BE2C (cell line): ENCODE measurements around the gene CDC42SE2.

Source experiments
- DNase-seq: peaks from one replicate; pipeline ENCODE4 v3.0.0-alpha.2; 2020
- H3K27me3 ChIP-seq: fragments of 250-450 bp; sonication (Bioruptor Pico); 2 replicates; pipeline ENCODE4 v1.5.1; 2020; ENCODE audit warnings: mild to moderate bottlenecking
- H3K36me3 ChIP-seq: fragments of 250-450 bp; sonication (Bioruptor Pico); 2 replicates; pipeline ENCODE4 v1.5.1; 2020; ENCODE audit warnings: mild to moderate bottlenecking
- H3K4me1 ChIP-seq: fragments of 250-450 bp; sonication (Bioruptor Pico); 2 replicates; pipeline ENCODE4 v1.5.1; 2020
- H3K4me3 ChIP-seq: 2 replicates; pipeline ENCODE4 v1.5.1; 2011; ENCODE audit warnings: low read depth, low read length
- H3K9me3 ChIP-seq: fragments of 250-450 bp; sonication (Bioruptor Pico); 2 replicates; pipeline ENCODE4 v1.5.1; 2020
- TF ChIP-seq, protein P1 (sequence below): IDR thresholded peaks from 2 replicates; pipeline ENCODE4 v1.5.1; 2012; ENCODE audit warnings: mild to moderate bottlenecking, low read depth, low read length

Gene CDC42SE2

GRCh38 chr5:131355971-131356528 is 92.2 kb downstream of the CDC42SE2 start:
- Histone ChIP-seq H3K27me3 (no peaks in the 10 kb centered on the region), H3K4me3 (no peak overlapping the region), H3K4me1 (no peaks in the 10 kb centered on the region), H3K9me3 (no peaks in the 10 kb centered on the region), H3K36me3 (peaks cover 3% of the 10 kb centered on the region)
- TF ChIP-seq, protein P1, sequence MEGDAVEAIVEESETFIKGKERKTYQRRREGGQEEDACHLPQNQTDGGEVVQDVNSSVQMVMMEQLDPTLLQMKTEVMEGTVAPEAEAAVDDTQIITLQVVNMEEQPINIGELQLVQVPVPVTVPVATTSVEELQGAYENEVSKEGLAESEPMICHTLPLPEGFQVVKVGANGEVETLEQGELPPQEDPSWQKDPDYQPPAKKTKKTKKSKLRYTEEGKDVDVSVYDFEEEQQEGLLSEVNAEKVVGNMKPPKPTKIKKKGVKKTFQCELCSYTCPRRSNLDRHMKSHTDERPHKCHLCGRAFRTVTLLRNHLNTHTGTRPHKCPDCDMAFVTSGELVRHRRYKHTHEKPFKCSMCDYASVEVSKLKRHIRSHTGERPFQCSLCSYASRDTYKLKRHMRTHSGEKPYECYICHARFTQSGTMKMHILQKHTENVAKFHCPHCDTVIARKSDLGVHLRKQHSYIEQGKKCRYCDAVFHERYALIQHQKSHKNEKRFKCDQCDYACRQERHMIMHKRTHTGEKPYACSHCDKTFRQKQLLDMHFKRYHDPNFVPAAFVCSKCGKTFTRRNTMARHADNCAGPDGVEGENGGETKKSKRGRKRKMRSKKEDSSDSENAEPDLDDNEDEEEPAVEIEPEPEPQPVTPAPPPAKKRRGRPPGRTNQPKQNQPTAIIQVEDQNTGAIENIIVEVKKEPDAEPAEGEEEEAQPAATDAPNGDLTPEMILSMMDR = no peak
- no peak for DNase-seq

- Histone ChIP-seq H3K27me3 (no peaks in the 10 kb centered on the region), H3K36me3 (peaks cover 3% of the 10 kb centered on the region), H3K4me1 (no peaks in the 10 kb centered on the region), H3K9me3 (no peaks in the 10 kb centered on the region), H3K4me3 (no peak overlapping the region)
- TF ChIP-seq, protein P1 = no peak
- no peak for DNase-seq
Measured at GRCh38 chr5:131356619-131357018, 92.8 kb downstream of the CDC42SE2 start.

GRCh38 chr5:131357739-131358561 is 94.1 kb downstream of the CDC42SE2 start:
- H3K4me1 ChIP-seq = no peaks in the 10 kb centered on the region
- H3K36me3 ChIP-seq = peaks cover 3% of the 10 kb centered on the region
- H3K9me3 ChIP-seq = no peaks in the 10 kb centered on the region
- TF ChIP-seq, protein P1 = no peak
- H3K27me3 ChIP-seq = no peaks in the 10 kb centered on the region
- H3K4me3 ChIP-seq = no peak overlapping the region
- DNase-seq = no peak

DNA sequence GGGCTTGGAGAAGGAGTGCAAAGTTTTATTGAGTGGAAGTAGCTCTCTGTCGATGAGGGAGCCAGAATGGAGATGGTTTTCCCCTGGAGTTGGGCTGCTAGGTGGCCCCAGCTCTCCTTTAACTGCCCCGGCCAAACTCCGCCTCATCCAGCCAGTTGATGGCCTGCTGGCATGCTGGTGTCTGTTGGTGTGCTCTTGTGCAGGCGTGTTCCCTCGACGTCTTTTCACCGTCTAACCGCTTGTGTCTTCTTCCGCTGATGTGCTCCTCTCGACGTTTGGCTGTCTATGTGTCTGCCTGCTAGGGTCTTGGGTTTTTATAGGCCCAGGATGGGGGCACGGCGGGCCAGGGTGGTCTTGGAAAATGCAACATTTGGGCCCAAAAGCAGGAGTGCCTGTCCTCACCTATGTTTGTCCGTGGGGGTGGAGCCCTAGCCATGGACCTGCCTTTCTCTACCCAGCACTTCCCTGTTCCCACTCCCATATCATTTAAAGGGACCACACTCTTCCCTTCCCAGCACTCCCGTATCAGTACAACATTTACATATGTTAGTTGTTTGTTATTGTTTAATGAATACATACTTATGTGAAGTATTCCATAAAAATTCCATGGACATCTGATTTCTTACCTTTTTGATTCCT is 97.9 kb downstream of the CDC42SE2 start:
- Histone ChIP-seq H3K4me1 (no peaks in the 10 kb centered on the region), H3K36me3 (peaks cover 3% of the 10 kb centered on the region), H3K4me3 (no peak overlapping the region), H3K9me3 (no peaks in the 10 kb centered on the region), H3K27me3 (no peaks in the 10 kb centered on the region)
- TF ChIP-seq, protein P1 = no peak
- no peak for DNase-seq

DNA sequence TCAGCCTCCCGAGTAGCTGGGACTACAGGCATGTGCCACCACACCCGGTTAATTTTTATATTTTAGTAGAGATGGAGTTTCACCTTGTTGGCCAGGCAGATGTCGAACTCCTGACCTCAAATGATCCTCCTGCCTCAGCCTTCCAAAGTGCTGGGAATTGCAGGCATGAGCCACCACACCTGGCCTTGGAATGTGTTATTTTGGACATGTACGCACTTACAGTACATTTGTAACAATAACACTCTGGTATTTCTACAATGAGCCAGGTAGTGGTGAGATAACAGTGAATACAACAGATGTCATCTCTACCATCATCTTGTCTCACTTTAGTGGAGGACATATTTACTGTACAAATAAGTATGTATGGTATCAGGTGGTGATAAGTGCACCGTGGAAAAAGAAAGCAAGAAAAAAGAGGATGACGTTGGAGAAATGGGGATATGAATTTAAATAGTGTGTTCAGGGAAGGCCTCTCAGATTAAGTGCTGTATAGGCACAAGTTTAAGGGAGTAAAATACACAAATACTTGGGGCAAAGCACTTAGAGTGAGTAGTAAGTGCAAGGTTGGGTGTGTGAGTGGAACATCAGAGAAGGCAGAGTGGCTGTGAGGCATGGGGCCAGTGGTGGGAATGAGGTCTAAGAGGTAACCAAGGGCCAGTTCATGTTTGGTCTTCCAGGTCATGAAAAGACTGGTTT is 100.1 kb downstream of the CDC42SE2 start:
- no peak overlapping the region for H3K4me3 ChIP-seq
- H3K4me1 ChIP-seq = no peaks in the 10 kb centered on the region
- H3K27me3 ChIP-seq = no peaks in the 10 kb centered on the region
- H3K9me3 ChIP-seq = no peaks in the 10 kb centered on the region
- TF ChIP-seq, protein P1 = no peak
- no peak for DNase-seq
- peaks cover 3% of the 10 kb centered on the region for H3K36me3 ChIP-seq
